Naive thymus-derived CD8-positive, alpha-beta T cell (primary cell): ENCODE results near the gene POU2F1. TPM values are rescaled to one million over a fixed set of nuclear protein-coding genes. Genes with fewer than 3 reads are reported as not detected.
A peak's percentile ranks its signal among the peaks of the same experiment; 100 is the strongest.

Experiments
- ATAC-seq, 2 donors: fragments of 150-1000 bp; cut with Tn5 transposase in 1 of 2; sonication (Bioruptor Pico), chemical (Tn5 transposase) in 1 of 2; 1 replicate in 1 of 2; 2 replicates in 1 of 2; pipeline ENCODE4 v1.10.0; 2021; ENCODE audit warnings: mild to moderate bottlenecking in 2 of 2, moderate library complexity in 2 of 2
- POLR2A ChIA-PET: fragments of 350-600 bp; sonication (Branson Sonifier 250); formaldehyde crosslinking; loops from one replicate; lab custom pipeline; 2021; ENCODE audit warnings: antibody characterized with exemption; lab: Charles Lee
- DNase-seq, 10 donors: peaks; one replicate each; pipeline versions ENCODE4 v3.0.0 to v3.0.0-alpha.2; 2020 to 2022
- H3K27ac Mint-ChIP-seq, 10 donors: one replicate each; pipeline ENCODE4 v1.8.0; 2020 to 2022; ENCODE audit warnings: mild to moderate bottlenecking in 10 of 10, mixed read lengths in 10 of 10, moderate library complexity in 4 of 10, inconsistent platforms in 1 of 10
- H3K27me3 Mint-ChIP-seq, 5 donors: one replicate each; pipeline ENCODE4 v1.8.0; 2021 to 2022; ENCODE audit warnings: mixed read lengths in 5 of 5
- H3K36me3 Mint-ChIP-seq, 3 donors: one replicate each; pipeline ENCODE4 v1.8.0; 2020 to 2022; ENCODE audit warnings: mixed read lengths in 3 of 3, mild to moderate bottlenecking in 2 of 3, inconsistent platforms in 1 of 3
- H3K4me1 Mint-ChIP-seq, 4 donors: one replicate each; pipeline ENCODE4 v1.8.0; 2021 to 2022; ENCODE audit warnings: mixed read lengths in 4 of 4
- H3K4me3 Mint-ChIP-seq, 10 donors: one replicate each; pipeline ENCODE4 v1.8.0; 2020 to 2022; ENCODE audit warnings: mild to moderate bottlenecking in 10 of 10, mixed read lengths in 10 of 10, moderate library complexity in 6 of 10, inconsistent platforms in 1 of 10
- H3K9me3 Mint-ChIP-seq, 9 donors: one replicate each; pipeline ENCODE4 v1.8.0; 2020 to 2022; ENCODE audit warnings: mixed read lengths in 9 of 9, mild to moderate bottlenecking in 3 of 9, inconsistent platforms in 1 of 9, moderate library complexity in 1 of 9
- polyA plus RNA-seq, 3 donors: library from polyadenylated mRNA; unstranded; fragments of 300-500 nt; fragmentation: Illumina TruSeq; gene quantifications; one replicate each; pipeline ENCODE4 v1.2.3, GENCODE V29; 2021
- total RNA-seq, 8 experiments: library from RNA in 2 of 8; stranded (reverse) in 2 of 8; gene quantifications; one replicate each; pipeline ENCODE4 v1.2.3 and lab custom pipeline; 2021 to 2026

POU2F1 gene
- total and polyA plus RNA-seq, 5 experiments from 2014 or later, result 5.0 to 22.9 (median 9.8) TPM

GRCh38 chr1:167425482-167425881, 204.8 kb downstream of the POU2F1 start:
- Mint-ChIP-seq H3K4me3 (no peak overlapping the region), H3K27ac (peak overlapping the region; percentile 2 to 82 (median 44)), H3K36me3 (peaks cover 0 to 10% (median 0%) of the 10 kb centered on the region in 3 donors), H3K27me3 (no peaks in the 10 kb centered on the region), H3K9me3 (peaks cover 0 to 2% (median 0%) of the 10 kb centered on the region in 9 donors), H3K4me1 (peaks cover 11 to 41% (median 33%) of the 10 kb centered on the region in 4 donors)
- ATAC-seq (no peak), DNase-seq (no peak)
- POLR2A ChIA-PET, result no interaction called here

- ATAC-seq, result no peak
- DNase-seq, result no peak
- peak overlapping the region in 9 of 10 donors; percentile 32 to 86 (median 74) for H3K27ac Mint-ChIP-seq
- peaks cover 0 to 19% (median 4%) of the 10 kb centered on the region in 3 donors for H3K36me3 Mint-ChIP-seq
- H3K4me3 Mint-ChIP-seq, result no peak overlapping the region
- H3K9me3 Mint-ChIP-seq, result peaks cover 0 to 2% (median 0%) of the 10 kb centered on the region in 9 donors
- peaks cover 11 to 52% (median 43%) of the 10 kb centered on the region in 4 donors for H3K4me1 Mint-ChIP-seq
- no peaks in the 10 kb centered on the region for H3K27me3 Mint-ChIP-seq
- POLR2A ChIA-PET, result interaction anchor here (1.3 to 1.5 kb wide), 2 partner anchors 11 to 28 kb away, joined by 5 read pairs; no protein-coding TSS in a partner anchor
Measured at GRCh38 chr1:167426716-167427115, 206.0 kb downstream of the POU2F1 start.

GRCh38 chr1:167427848-167428247, 207.2 kb downstream of the POU2F1 start:
- Mint-ChIP-seq H3K4me3 (no peak overlapping the region), H3K9me3 (peaks cover 0 to 2% (median 0%) of the 10 kb centered on the region in 9 donors), H3K36me3 (peaks cover 0 to 29% (median 4%) of the 10 kb centered on the region in 3 donors), H3K27me3 (no peaks in the 10 kb centered on the region), H3K27ac (peak overlapping the region; percentile 69 to 89 (median 82)), H3K4me1 (peaks cover 9 to 61% (median 43%) of the 10 kb centered on the region in 4 donors)
- DNase-seq (no peak), ATAC-seq (no peak)
- POLR2A ChIA-PET, result interaction anchor here (1.0 to 1.5 kb wide), 5 partner anchors 10 to 92 kb away, joined by 3 to 6 read pairs (median 5); no protein-coding TSS in a partner anchor

GRCh38 chr1:167428395-167428794, 207.7 kb downstream of the POU2F1 start:
- ATAC-seq, result no peak
- POLR2A ChIA-PET, result interaction anchor here (1.1 to 1.5 kb wide), 3 partner anchors 13 to 91 kb away, joined by 3 to 6 read pairs (median 5); no protein-coding TSS in a partner anchor
- Mint-ChIP-seq H3K4me3 (no peak overlapping the region), H3K36me3 (peaks cover 0 to 34% (median 4%) of the 10 kb centered on the region in 3 donors), H3K9me3 (peaks cover 0 to 2% (median 0%) of the 10 kb centered on the region in 9 donors), H3K27me3 (no peaks in the 10 kb centered on the region), H3K4me1 (peaks cover 9 to 64% (median 44%) of the 10 kb centered on the region in 4 donors), H3K27ac (peak overlapping the region in 8 of 10 donors; percentile 4 to 85 (median 79))
- DNase-seq, result no peak

GRCh38 chr1:167429612-167430011, 208.9 kb downstream of the POU2F1 start:
- ATAC-seq, result no peak
- H3K4me3 Mint-ChIP-seq, result peak overlapping the region in 2 of 10 donors; percentile 1 to 45
- H3K9me3 Mint-ChIP-seq, result no peaks in the 10 kb centered on the region
- peaks cover 0 to 46% (median 5%) of the 10 kb centered on the region in 3 donors for H3K36me3 Mint-ChIP-seq
- POLR2A ChIA-PET, result interaction anchor here (1.1 to 2.4 kb wide), 3 partner anchors 8 to 88 kb away, joined by 3 to 15 read pairs (median 8); partner anchors contain the start of gene CD247
- DNase-seq, result no peak
- H3K27ac Mint-ChIP-seq, result peak overlapping the region; percentile 2 to 89 (median 82)
- H3K4me1 Mint-ChIP-seq, result peaks cover 9 to 77% (median 52%) of the 10 kb centered on the region in 4 donors
- no peaks in the 10 kb centered on the region for H3K27me3 Mint-ChIP-seq

- POLR2A ChIA-PET, result interaction anchor here (1.1 to 2.4 kb wide), 5 partner anchors 8 to 87 kb away, joined by 3 to 15 read pairs (median 4); partner anchors contain the start of gene CD247
- peak; percentile 24 to 41 for ATAC-seq
- Mint-ChIP-seq H3K36me3 (peaks cover 0 to 50% (median 5%) of the 10 kb centered on the region in 3 donors), H3K9me3 (no peaks in the 10 kb centered on the region), H3K4me1 (peaks cover 8 to 77% (median 54%) of the 10 kb centered on the region in 4 donors), H3K27me3 (no peaks in the 10 kb centered on the region), H3K27ac (peak overlapping the region; percentile 30 to 89 (median 80)), H3K4me3 (peak overlapping the region in 5 of 10 donors; percentile 1 to 55 (median 34))
- DNase-seq, result no peak
Measured at GRCh38 chr1:167430134-167430848, 209.6 kb downstream of the POU2F1 start.

- Mint-ChIP-seq H3K4me1 (peaks cover 13 to 81% (median 58%) of the 10 kb centered on the region in 4 donors), H3K36me3 (peaks cover 0 to 55% (median 5%) of the 10 kb centered on the region in 3 donors), H3K9me3 (no peaks in the 10 kb centered on the region), H3K27ac (peak overlapping the region in 9 of 10 donors; percentile 69 to 89 (median 84)), H3K27me3 (no peaks in the 10 kb centered on the region), H3K4me3 (peak overlapping the region in 3 of 10 donors; percentile 2 to 57 (median 20))
- ATAC-seq, result no peak
- no peak for DNase-seq
- POLR2A ChIA-PET, result interaction anchor here (0.6 to 2.4 kb wide), 6 partner anchors 9 to 100 kb away, joined by 3 to 15 read pairs (median 3); partner anchors contain the start of gene CD247
Measured at GRCh38 chr1:167430849-167431242, 210.2 kb downstream of the POU2F1 start.

GRCh38 chr1:167431261-167431908, 210.7 kb downstream of the POU2F1 start:
- H3K4me1 Mint-ChIP-seq, result peaks cover 18 to 82% (median 62%) of the 10 kb centered on the region in 4 donors
- no peaks in the 10 kb centered on the region for H3K27me3 Mint-ChIP-seq
- DNase-seq (no peak), ATAC-seq (peak; percentile 11 to 29)
- H3K4me3 Mint-ChIP-seq, result peak overlapping the region in 3 of 10 donors; percentile 2 to 57 (median 26)
- H3K27ac Mint-ChIP-seq, result peak overlapping the region; percentile 63 to 88 (median 79)
- POLR2A ChIA-PET, result interaction anchor here (0.6 to 2.4 kb wide), 6 partner anchors 9 to 100 kb away, joined by 3 to 15 read pairs (median 4); partner anchors contain the start of gene CD247
- H3K9me3 Mint-ChIP-seq, result no peaks in the 10 kb centered on the region
- peaks cover 0 to 61% (median 6%) of the 10 kb centered on the region in 3 donors for H3K36me3 Mint-ChIP-seq

GRCh38 chr1:167431909-167432650, 211.4 kb downstream of the POU2F1 start:
- H3K27me3 Mint-ChIP-seq, result no peaks in the 10 kb centered on the region
- POLR2A ChIA-PET, result interaction anchor here (0.6 to 2.4 kb wide), 7 partner anchors 18 to 121 kb away, joined by 3 to 15 read pairs (median 3); partner anchors contain the start of genes CD247 and CREG1
- H3K27ac Mint-ChIP-seq, result peak overlapping the region in 9 of 10 donors; percentile 5 to 88 (median 79)

GRCh38 chr1:167432780-167433179, 212.1 kb downstream of the POU2F1 start:
- H3K4me3 Mint-ChIP-seq, result no peak overlapping the region
- H3K9me3 Mint-ChIP-seq, result no peaks in the 10 kb centered on the region
- no peaks in the 10 kb centered on the region for H3K27me3 Mint-ChIP-seq
- H3K36me3 Mint-ChIP-seq, result peaks cover 0 to 73% (median 15%) of the 10 kb centered on the region in 3 donors
- ATAC-seq, result no peak
- POLR2A ChIA-PET, result interaction anchor here (0.7 to 1.3 kb wide), 4 partner anchors 22 to 120 kb away, joined by 3 to 4 read pairs (median 3); partner anchors contain the start of gene CREG1
- peak overlapping the region in 8 of 10 donors; percentile 41 to 89 (median 78) for H3K27ac Mint-ChIP-seq
- peaks cover 19 to 89% (median 65%) of the 10 kb centered on the region in 4 donors for H3K4me1 Mint-ChIP-seq
- DNase-seq, result no peak

More at GRCh38 chr1:167431909-167432650, 211.4 kb downstream of the POU2F1 start:
- H3K4me3 Mint-ChIP-seq, result peak overlapping the region in 1 of 10 donors; percentile 32
- peaks cover 19 to 87% (median 64%) of the 10 kb centered on the region in 4 donors for H3K4me1 Mint-ChIP-seq
- DNase-seq (no peak), ATAC-seq (no peak)
- no peaks in the 10 kb centered on the region for H3K9me3 Mint-ChIP-seq
- H3K36me3 Mint-ChIP-seq, result peaks cover 0 to 67% (median 11%) of the 10 kb centered on the region in 3 donors

- Mint-ChIP-seq H3K36me3 (peaks cover 0 to 81% (median 16%) of the 10 kb centered on the region in 3 donors), H3K27me3 (no peaks in the 10 kb centered on the region), H3K4me1 (peaks cover 26 to 89% (median 68%) of the 10 kb centered on the region in 4 donors), H3K4me3 (peak overlapping the region in 2 of 10 donors; percentile 14 to 19), H3K27ac (peak overlapping the region; percentile 28 to 92 (median 76)), H3K9me3 (no peaks in the 10 kb centered on the region)
- POLR2A ChIA-PET, result interaction anchor here (0.6 to 1.5 kb wide), 5 partner anchors 14 to 97 kb away, joined by 3 to 4 read pairs (median 3); partner anchors contain the start of gene CD247
- ATAC-seq, result no peak
- DNase-seq, result no peak
Measured at GRCh38 chr1:167433884-167434283, 213.2 kb downstream of the POU2F1 start.
